Left lung (tissue), 10 donors: Measurements from ENCODE around the gene NCBP2L. TPM values are rescaled to one million over a fixed set of nuclear protein-coding genes. Genes with fewer than 3 reads are reported as not detected.

Experiments
- ATAC-seq: fragments of 200-7000 bp; cut with Tn5 transposase; one replicate; pipeline ENCODE4 v1.9.1; 2020; ENCODE audit warnings: moderate library complexity
- DNase-seq, 4 donors: peaks; one replicate each; pipeline ENCODE4 v3.0.0-alpha.2; 2013 to 2020
- H3K27ac ChIP-seq, 2 donors: fragments of 200-600 bp; sonication (generic) in 1 of 2; one replicate each; pipeline versions ENCODE4 v1.5.0 to v1.8.0; 2020 to 2021
- H3K27me3 ChIP-seq, 2 donors: fragments of 200-600 bp; sonication (generic) in 1 of 2; one replicate each; pipeline versions ENCODE4 v1.5.0 to v1.8.0; 2020 to 2021
- H3K36me3 ChIP-seq, 2 donors: fragments of 200-600 bp; sonication (generic) in 1 of 2; one replicate each; pipeline versions ENCODE4 v1.5.0 to v1.8.0; 2020 to 2021
- H3K4me1 ChIP-seq, 2 donors: fragments of 200-600 bp; one replicate each; pipeline ENCODE4 v1.8.0; 2021
- H3K4me3 ChIP-seq, 2 donors: fragments of 200-600 bp; sonication (generic) in 1 of 2; one replicate each; pipeline versions ENCODE4 v1.5.0 to v1.8.0; 2020 to 2021; ENCODE audit warnings: mild to moderate bottlenecking in 1 of 2
- H3K9me3 ChIP-seq, 2 donors: fragments of 200-600 bp; sonication (generic) in 1 of 2; one replicate each; pipeline versions ENCODE4 v1.5.0 to v1.8.0; 2020 to 2021
- CTCF ChIP-seq, 2 donors: fragments of 200-600 bp; sonication (generic) in 1 of 2; IDR thresholded peaks; one replicate each; pipeline versions ENCODE4 v1.5.0 to v1.8.0; 2021; ENCODE audit warnings: antibody characterized with exemption in 2 of 2
- intact Hi-C, 2 donors: fragments of 100-400 bp; cut with DNase I; formaldehyde crosslinking; loops; one replicate each; pipeline versions ENCODE4 v1.11.2 to v1.14.2; 2022
- polyA plus RNA-seq, 6 donors: library from polyadenylated mRNA; unstranded; fragments of 120-200 nt; gene quantifications; one replicate each; pipeline ENCODE4 v1.2.1, GENCODE V29; 2013; ENCODE audit not compliant: insufficient read length in 6 of 6
- total RNA-seq, 2 donors: library from RNA; stranded (reverse); fragmentation: NEBNext Ultra II Directional; extraction: Animal tissue kit (Norgen Biotek cat#: 25700); gene quantifications; one replicate each; pipeline ENCODE4 v1.2.1, GENCODE V29; 2021
- donor health status: DM: no; HTN: yes; CAD: no.
- donor health status: DM: no; HTN: no; CAD: no.

Gene NCBP2L
- total and polyA plus RNA-seq, 8 donors, result 0.14 to 0.38 (median 0.20) TPM; not detected in 3

GRCh38 chrX:107827030-107827831 is 49.7 kb downstream of the NCBP2L start:
- TF ChIP-seq CTCF (IDR thresholded peaks at IDR 0.05), result no peak
- no peak for ATAC-seq

GRCh38 chrX:107827852-107828251 is 50.3 kb downstream of the NCBP2L start:
- TF ChIP-seq CTCF (IDR thresholded peaks at IDR 0.05), result no peak
- H3K27me3 ChIP-seq, result peaks cover 6 to 28% of the 10 kb centered on the region in 2 donors
- no peak overlapping the region for H3K27ac ChIP-seq
- intact Hi-C loops, result no loop called here
- H3K4me1 ChIP-seq, result no peaks in the 10 kb centered on the region
- no peaks in the 10 kb centered on the region for H3K36me3 ChIP-seq
- ATAC-seq, result no peak
- DNase-seq, result no peak
- no peaks in the 10 kb centered on the region for H3K9me3 ChIP-seq
- no peak overlapping the region for H3K4me3 ChIP-seq

More at GRCh38 chrX:107827030-107827831, 49.7 kb downstream of the NCBP2L start:
- Histone ChIP-seq H3K27me3 (peaks cover 6 to 28% of the 10 kb centered on the region in 2 donors), H3K27ac (peak overlapping the region; percentile 84 to 93), H3K36me3 (no peaks in the 10 kb centered on the region), H3K9me3 (no peaks in the 10 kb centered on the region), H3K4me1 (no peaks in the 10 kb centered on the region), H3K4me3 (peak overlapping the region; percentile 28 to 45)
- no peak for DNase-seq
- intact Hi-C loops, result no loop called here

- Histone ChIP-seq H3K9me3 (no peaks in the 10 kb centered on the region), H3K27ac (no peak overlapping the region), H3K36me3 (no peaks in the 10 kb centered on the region), H3K4me1 (no peaks in the 10 kb centered on the region), H3K27me3 (peaks cover 3 to 24% of the 10 kb centered on the region in 2 donors), H3K4me3 (no peak overlapping the region)
- no peak for DNase-seq
- ATAC-seq, result no peak
- intact Hi-C loops, result no loop called here
- no peak for TF ChIP-seq CTCF (IDR thresholded peaks at IDR 0.05)
Observed at GRCh38 chrX:107829878-107830277, 52.3 kb downstream of the NCBP2L start.

GRCh38 chrX:107831071-107831730 is 53.7 kb downstream of the NCBP2L start:
- no peak for DNase-seq
- Histone ChIP-seq H3K4me1 (no peaks in the 10 kb centered on the region), H3K4me3 (no peak overlapping the region), H3K36me3 (no peaks in the 10 kb centered on the region), H3K27ac (no peak overlapping the region), H3K9me3 (no peaks in the 10 kb centered on the region), H3K27me3 (peaks cover 2 to 13% of the 10 kb centered on the region in 2 donors)
- TF ChIP-seq CTCF (IDR thresholded peaks at IDR 0.05), result no peak
- intact Hi-C loops, result no loop called here
- ATAC-seq, result no peak
